ENCODE data around the gene PKD1L1.
"Not testable (repeated sequence)": the region's sequence is repeated elsewhere in the genome, so short reads cannot be mapped to it uniquely, and the experiment has no call there.

The PKD1L1 gene

GRCh38 chr7:47813620-47814260 is 134.5 kb downstream of the PKD1L1 start:
- no peak for DNase-seq

- DNase-seq, result no peak
Measured at GRCh38 chr7:47812429-47813136, 135.7 kb downstream of the PKD1L1 start.

- no peak for DNase-seq
Measured at GRCh38 chr7:47811632-47812380, 136.5 kb downstream of the PKD1L1 start.

- peak; percentile 34 for DNase-seq
Measured at GRCh38 chr7:47809387-47809786, 138.9 kb downstream of the PKD1L1 start.

GRCh38 chr7:47808321-47808720 is 139.9 kb downstream of the PKD1L1 start:
- DNase-seq, result no peak

- DNase-seq, result no peak
Measured at GRCh38 chr7:47807756-47808155, 140.5 kb downstream of the PKD1L1 start.

GRCh38 chr7:47807126-47807525 is 141.1 kb downstream of the PKD1L1 start:
- DNase-seq, result no peak

- no peak for DNase-seq
Measured at GRCh38 chr7:47806701-47807103, 141.6 kb downstream of the PKD1L1 start.

- DNase-seq, result peak; percentile 37
Measured at GRCh38 chr7:47804767-47805545, 143.3 kb downstream of the PKD1L1 start.

- peak; percentile 58 for DNase-seq
Measured at GRCh38 chr7:47803846-47804245, 144.4 kb downstream of the PKD1L1 start.

GRCh38 chr7:47803025-47803424 is 145.2 kb downstream of the PKD1L1 start:
- DNase-seq, result peak; percentile 52

GRCh38 chr7:47801423-47801822 is 146.8 kb downstream of the PKD1L1 start:
- no peak for DNase-seq

GRCh38 chr7:47799524-47799923 is 148.7 kb downstream of the PKD1L1 start:
- DNase-seq, result no peak

GRCh38 chr7:47796347-47796746 is 151.9 kb downstream of the PKD1L1 start:
- no peak for DNase-seq

- DNase-seq, result no peak
Measured at GRCh38 chr7:47795631-47796030, 152.6 kb downstream of the PKD1L1 start.

GRCh38 chr7:47795126-47795525 is 153.1 kb downstream of the PKD1L1 start:
- DNase-seq, result not testable (repeated sequence)

- DNase-seq, result no peak
Measured at GRCh38 chr7:47794016-47794415, 154.2 kb downstream of the PKD1L1 start.

- DNase-seq, result not testable (repeated sequence)
Measured at GRCh38 chr7:47793186-47793585, 155.1 kb downstream of the PKD1L1 start.

GRCh38 chr7:47792521-47793121 is 155.6 kb downstream of the PKD1L1 start:
- DNase-seq, result no peak

GRCh38 chr7:47791682-47792081 is 156.6 kb downstream of the PKD1L1 start:
- DNase-seq, result no peak

- no peak for DNase-seq
Measured at GRCh38 chr7:47788083-47788482, 160.2 kb downstream of the PKD1L1 start.

GRCh38 chr7:47787249-47788069 is 160.8 kb downstream of the PKD1L1 start:
- DNase-seq, result no peak

All from NCI-H2171 treated with DMSO at 0.1 percent for 48 hours (cell line).